A549 (cell line): ENCODE data around the gene NRXN3. TPM values are rescaled to one million over a fixed set of nuclear protein-coding genes. Genes with fewer than 3 reads are reported as not detected.

Experiments used
- ATAC-seq, 2 experiments: fragments of 200-7000 bp in 1 of 2; fragments of >200 bp in 1 of 2; cut with Nextera tagmentation in 1 of 2; cut with Tn5 transposase in 1 of 2; 3 replicates each; pipeline versions ENCODE4 v1.8.0 to v1.9.1; 2018 to 2020; ENCODE audit warnings: mild to moderate bottlenecking in 1 of 2, moderate library complexity in 1 of 2
- CTCF ChIA-PET: fragments of 300-600 bp; sonication (Branson Sonifier 250); formaldehyde crosslinking; extraction: SDS; loops from one replicate; lab custom pipeline; 2021; ENCODE audit warnings: antibody characterized with exemption, inconsistent platforms; lab: Yijun Ruan, JAX
- POLR2A ChIA-PET: fragments of 350-600 bp; formaldehyde crosslinking; extraction: SDS; loops from one replicate; lab custom pipeline; 2021; ENCODE audit warnings: antibody characterized with exemption, inconsistent platforms; lab: Yijun Ruan, JAX
- DNase-seq, 2 experiments: peaks; one replicate each; pipeline versions ENCODE4 v3.0.0 to v3.0.0-alpha.2; 2011 to 2016; ENCODE audit warnings: low read depth in 1 of 2, low spot score in 1 of 2
- FAIRE-seq: peaks from 2 replicates; lab custom pipeline; 2011; peaks lifted over from hg19 to GRCh38; lab: Jason Lieb, UNC
- H3K27ac ChIP-seq, 2 experiments: fragments of >200 bp; sonication (Bioruptor Twin); formaldehyde crosslinking; 3 replicates each; pipeline ENCODE4 v1.5.1; 2016 to 2017
- H3K4me1 ChIP-seq: fragments of >200 bp; sonication (Bioruptor Twin); formaldehyde crosslinking; 3 replicates; pipeline ENCODE4 v1.6.1; 2016
- H3K4me2 ChIP-seq: fragments of >200 bp; sonication (Bioruptor Twin); formaldehyde crosslinking; 3 replicates; pipeline ENCODE4 v1.6.1; 2016
- H3K4me3 ChIP-seq: fragments of >200 bp; sonication (Bioruptor Twin); formaldehyde crosslinking; 3 replicates; pipeline ENCODE4 v1.5.1; 2016
- H3K9me3 ChIP-seq: fragments of >200 bp; sonication (Bioruptor Twin); formaldehyde crosslinking; 3 replicates; pipeline ENCODE4 v1.6.1; 2016
- ATOH8 ChIP-seq: fragments of 250-450 bp; sonication (Bioruptor Pico); IDR thresholded peaks from 2 replicates; pipeline ENCODE4 v1.5.0; 2020; ENCODE audit warnings: low read depth, mild to moderate bottlenecking, moderate library complexity
- BCL3 ChIP-seq: fragments of >200 bp; sonication (Bioruptor Twin); formaldehyde crosslinking; IDR thresholded peaks from 3 replicates; pipeline ENCODE4 v1.6.1; 2016
- CEBPB ChIP-seq, 2 experiments: fragments of >200 bp in 1 of 2; sonication (Bioruptor Twin) in 1 of 2; formaldehyde crosslinking in 1 of 2; IDR thresholded peaks; 2 replicates each; pipeline ENCODE4 v1.6.1; 2012 to 2016
- CHD2 ChIP-seq: fragments of 150-350 bp; IDR thresholded peaks from 2 replicates; pipeline ENCODE4 v1.6.1; 2014; ENCODE audit warnings: low read length; ENCODE audit not compliant: partially characterized antibody
- CHD4 ChIP-seq: fragments of 200-600 bp; sonication (generic); IDR thresholded peaks from 2 replicates; pipeline ENCODE4 v1.6.1; 2016; ENCODE audit warnings: antibody characterized with exemption, mild to moderate bottlenecking, borderline replicate concordance
- E2F6 ChIP-seq: IDR thresholded peaks from 2 replicates; pipeline ENCODE4 v1.6.1; 2012; ENCODE audit warnings: low read depth, borderline replicate concordance
- ESRRA ChIP-seq: fragments of 150-350 bp; IDR thresholded peaks from 2 replicates; pipeline ENCODE4 v1.6.1; 2014; ENCODE audit warnings: mild to moderate bottlenecking, low read length, borderline replicate concordance
- FOSB ChIP-seq: fragments of 250-450 bp; sonication (Bioruptor Pico); IDR thresholded peaks from 2 replicates; pipeline ENCODE4 v1.5.0; 2020; ENCODE audit warnings: mild to moderate bottlenecking, moderate library complexity
- FOSL2 ChIP-seq, 2 experiments: fragments of 450-650 bp in 1 of 2; fragments of >200 bp in 1 of 2; sonication (Bioruptor Twin) in 1 of 2; formaldehyde crosslinking; IDR thresholded peaks; 2 replicates each; pipeline versions ENCODE4 v1.5.0 to v1.6.1; 2016 to 2020; ENCODE audit warnings: mild to moderate bottlenecking in 1 of 2, moderate library complexity in 1 of 2
- FOXS1 ChIP-seq: fragments of 250-450 bp; sonication (Bioruptor Pico); IDR thresholded peaks from 2 replicates; pipeline ENCODE4 v1.5.0; 2020; ENCODE audit warnings: mild to moderate bottlenecking, moderate library complexity
- GATA3 ChIP-seq: IDR thresholded peaks from 2 replicates; pipeline ENCODE4 v1.6.1; 2012; ENCODE audit warnings: borderline replicate concordance
- HDAC2 ChIP-seq: fragments of 200-600 bp; sonication (generic); IDR thresholded peaks from 2 replicates; pipeline ENCODE4 v1.6.1; 2016
- HES2 ChIP-seq: fragments of >200 bp; sonication (Bioruptor Twin); formaldehyde crosslinking; IDR thresholded peaks from 2 replicates; pipeline ENCODE4 v1.6.1; 2016
- HMGXB4 ChIP-seq: fragments of 250-450 bp; sonication (Bioruptor Pico); IDR thresholded peaks from 2 replicates; pipeline ENCODE4 v1.5.0; 2021; ENCODE audit warnings: mild to moderate bottlenecking, moderate library complexity, borderline replicate concordance
- HOXA7 ChIP-seq: fragments of 250-450 bp; sonication (Bioruptor Pico); IDR thresholded peaks from 2 replicates; pipeline ENCODE4 v1.5.0; 2020; ENCODE audit warnings: mild to moderate bottlenecking, moderate library complexity
- HOXB13 ChIP-seq: fragments of 250-450 bp; sonication (Bioruptor Pico); IDR thresholded peaks from 2 replicates; pipeline ENCODE4 v1.5.0; 2020; ENCODE audit warnings: low read depth, mild to moderate bottlenecking, moderate library complexity
- HOXB5 ChIP-seq: fragments of 250-450 bp; sonication (Bioruptor Pico); IDR thresholded peaks from 2 replicates; pipeline ENCODE4 v1.5.0; 2020; ENCODE audit warnings: mild to moderate bottlenecking, moderate library complexity
- KDM1A ChIP-seq: fragments of 200-600 bp; sonication (generic); IDR thresholded peaks from 2 replicates; pipeline ENCODE4 v1.6.1; 2016; ENCODE audit warnings: low read depth, mild to moderate bottlenecking
- MAX ChIP-seq: IDR thresholded peaks from 2 replicates; pipeline ENCODE4 v1.6.1; 2012
- NR3C1 ChIP-seq: fragments of >200 bp; sonication (Bioruptor Twin); formaldehyde crosslinking; IDR thresholded peaks from 3 replicates; pipeline ENCODE4 v1.6.1; 2017
- PBX3 ChIP-seq: IDR thresholded peaks from 2 replicates; pipeline ENCODE4 v1.6.1; 2012
- POLR2AphosphoS2 ChIP-seq: conservative IDR thresholded peaks from 2 replicates; pipeline ENCODE4 v1.6.1; 2012; ENCODE audit warnings: low read length, improper control_type of control experiment, inconsistent platforms
- RARB ChIP-seq: fragments of 250-450 bp; sonication (Bioruptor Pico); IDR thresholded peaks from 2 replicates; pipeline ENCODE4 v1.8.0; 2021; ENCODE audit warnings: mild to moderate bottlenecking, moderate library complexity
- RCOR1 ChIP-seq: fragments of 150-350 bp; IDR thresholded peaks from 2 replicates; pipeline ENCODE4 v1.6.1; 2014; ENCODE audit warnings: antibody characterized with exemption, low read length, low read depth
- REST ChIP-seq: fragments of 200-600 bp; sonication (generic); IDR thresholded peaks from 2 replicates; pipeline ENCODE4 v1.6.1; 2016; ENCODE audit warnings: antibody characterized with exemption, mild to moderate bottlenecking, moderate library complexity
- RNF2 ChIP-seq: fragments of 200-600 bp; sonication (generic); IDR thresholded peaks from 2 replicates; pipeline ENCODE4 v1.6.1; 2016; ENCODE audit warnings: low read depth, mild to moderate bottlenecking, antibody characterized with exemption, moderate library complexity, borderline replicate concordance
- SREBF2 ChIP-seq: fragments of 450-650 bp; IDR thresholded peaks from 2 replicates; pipeline ENCODE4 v1.6.1; 2014; ENCODE audit warnings: mild to moderate bottlenecking, moderate library complexity
- ZC3H11A ChIP-seq: fragments of 450-650 bp; IDR thresholded peaks from 2 replicates; pipeline ENCODE4 v1.6.1; 2014; ENCODE audit warnings: antibody characterized with exemption, mild to moderate bottlenecking
- ZFP36 ChIP-seq: fragments of 450-650 bp; IDR thresholded peaks from 2 replicates; pipeline ENCODE4 v1.6.1; 2014; ENCODE audit warnings: borderline replicate concordance; ENCODE audit not compliant: partially characterized antibody
- ZSCAN20 ChIP-seq: fragments of 250-450 bp; sonication (Bioruptor Pico); IDR thresholded peaks from 2 replicates; pipeline ENCODE4 v1.8.0; 2022; ENCODE audit warnings: mild to moderate bottlenecking, moderate library complexity
- WGBS: methylation state at CpG from one replicate; pipeline ENCODE4 v1.1.6; 2017; ENCODE audit errors: missing lambda C conversion rate; 5-methylcytosine and 5-hydroxymethylcytosine counted together
- polyA plus RNA-seq, 4 experiments: library from polyadenylated mRNA; depleted of rRNA in 3 of 4; stranded (reverse); fragments of >200 nt; fragmentation: RNase III in 1 of 4; extraction: RNeasy Plus Mini Kit Qiagen cat#74134 plus additional on column Dnase treatment in 1 of 4; gene quantifications; 2 replicates in 3 of 4; 3 replicates in 1 of 4; pipeline ENCODE4 v1.2.3, GENCODE V29; 2011 to 2017

The NRXN3 gene
- polyA plus RNA-seq, 2 of the 4 experiments (the other 2 are of a cell fraction), result 0.62 to 2.3 TPM

- POLR2A ChIA-PET, result no interaction called here
- Histone ChIP-seq H3K4me1 (no peaks in the 10 kb centered on the region), H3K27ac (no peak overlapping the region), H3K4me2 (no peak overlapping the region), H3K4me3 (no peak overlapping the region), H3K9me3 (no peaks in the 10 kb centered on the region)
- WGBS, result 15% methylated on average over 3 of the region's 3 CpGs
- TF ChIP-seq FOXS1 (CRISPR knock-in tag) (no peak), ZSCAN20 (no peak), ZC3H11A (no peak), HMGXB4 (CRISPR knock-in tag) (no peak), RNF2 (no peak), CHD4 (no peak), KDM1A (no peak), FOSL2 (IDR thresholded peaks at IDR 0.05) (no peak), FOSL2 (CRISPR knock-in tag; IDR thresholded peaks at IDR 0.05) (no peak), HDAC2 (no peak), RCOR1 (no peak), ESRRA (no peak), SREBF2 (no peak), ATOH8 (CRISPR knock-in tag) (no peak), HOXB13 (CRISPR knock-in tag) (no peak), REST (no peak), BCL3 (no peak), GATA3 (no peak)
- no peak for ATAC-seq
- DNase-seq, result no peak
- CTCF ChIA-PET, result no interaction called here
- FAIRE-seq, result no peak
Observed at GRCh38 chr14:79833781-79834180, 1663.6 kb downstream of the NRXN3 start.

GRCh38 chr14:79834868-79835267 lies 1664.7 kb downstream of the NRXN3 start:
- FAIRE-seq (no peak), DNase-seq (no peak), ATAC-seq (no peak)
- ChIA-PET CTCF (interaction anchor here (0.9 to 1.0 kb wide), 2 partner anchors 10 to 25 kb away, joined by 3 to 4 read pairs; no protein-coding TSS in a partner anchor), POLR2A (no interaction called here)
- H3K9me3 ChIP-seq, result no peaks in the 10 kb centered on the region
- H3K4me3 ChIP-seq, result no peak overlapping the region
- no peaks in the 10 kb centered on the region for H3K4me1 ChIP-seq
- no peak overlapping the region for H3K27ac ChIP-seq
- 33% methylated on average over 6 of the region's 6 CpGs for WGBS
- H3K4me2 ChIP-seq, result no peak overlapping the region
- TF ChIP-seq MAX (no peak), POLR2AphosphoS2 (no peak), HOXB5 (no peak), CEBPB (IDR thresholded peaks at IDR 0.05) (no peak), NR3C1 (no peak), FOXS1 (CRISPR knock-in tag) (no peak), CHD2 (no peak), HES2 (no peak), RARB (CRISPR knock-in tag) (no peak), RNF2 (no peak), ZFP36 (no peak), HOXA7 (CRISPR knock-in tag) (no peak), FOSB (CRISPR knock-in tag) (no peak), E2F6 (no peak), PBX3 (no peak)
